GM23338 (cell line): ENCODE data around the gene IHH.

ENCODE experiments used
- CTCF ChIP-seq, 2 experiments: fragments of 200-600 bp in 1 of 2; sonication (generic) in 1 of 2; conservative IDR thresholded peaks; 2 replicates each; pipeline versions ENCODE4 v1.5.1 to v1.6.1; 2016 to 2017; ENCODE audit warnings: antibody characterized with exemption in 2 of 2, low read depth in 2 of 2, mild to moderate bottlenecking in 2 of 2, moderate library complexity in 1 of 2
- EZH2 ChIP-seq: fragments of 200-600 bp; sonication (generic); IDR thresholded peaks from one replicate; pipeline ENCODE4 v1.8.0; 2017; ENCODE audit warnings: antibody characterized with exemption, mild to moderate bottlenecking, low read depth; ENCODE audit not compliant: unreplicated experiment
- EZH2phosphoT487 ChIP-seq: fragments of 200-600 bp; sonication (generic); IDR thresholded peaks from one replicate; pipeline ENCODE4 v1.8.1; 2018; ENCODE audit warnings: antibody characterized with exemption; ENCODE audit not compliant: unreplicated experiment
- NANOG ChIP-seq: IDR thresholded peaks from 2 replicates; pipeline ENCODE4 v1.6.1; 2016; ENCODE audit warnings: antibody characterized with exemption, borderline replicate concordance
- POLR2AphosphoS5 ChIP-seq: IDR thresholded peaks from 2 replicates; pipeline ENCODE4 v1.6.1; 2016; ENCODE audit warnings: antibody characterized with exemption, low read depth
- ZNF114 ChIP-seq: fragments of 250-450 bp; sonication (Bioruptor Pico); IDR thresholded peaks from 2 replicates; pipeline ENCODE4 v1.5.0; 2020; ENCODE audit warnings: mild to moderate bottlenecking, moderate library complexity
- TF ChIP-seq, protein P1 (sequence below): IDR thresholded peaks from 2 replicates; pipeline ENCODE4 v1.6.1; 2016; ENCODE audit warnings: antibody characterized with exemption

DNA sequence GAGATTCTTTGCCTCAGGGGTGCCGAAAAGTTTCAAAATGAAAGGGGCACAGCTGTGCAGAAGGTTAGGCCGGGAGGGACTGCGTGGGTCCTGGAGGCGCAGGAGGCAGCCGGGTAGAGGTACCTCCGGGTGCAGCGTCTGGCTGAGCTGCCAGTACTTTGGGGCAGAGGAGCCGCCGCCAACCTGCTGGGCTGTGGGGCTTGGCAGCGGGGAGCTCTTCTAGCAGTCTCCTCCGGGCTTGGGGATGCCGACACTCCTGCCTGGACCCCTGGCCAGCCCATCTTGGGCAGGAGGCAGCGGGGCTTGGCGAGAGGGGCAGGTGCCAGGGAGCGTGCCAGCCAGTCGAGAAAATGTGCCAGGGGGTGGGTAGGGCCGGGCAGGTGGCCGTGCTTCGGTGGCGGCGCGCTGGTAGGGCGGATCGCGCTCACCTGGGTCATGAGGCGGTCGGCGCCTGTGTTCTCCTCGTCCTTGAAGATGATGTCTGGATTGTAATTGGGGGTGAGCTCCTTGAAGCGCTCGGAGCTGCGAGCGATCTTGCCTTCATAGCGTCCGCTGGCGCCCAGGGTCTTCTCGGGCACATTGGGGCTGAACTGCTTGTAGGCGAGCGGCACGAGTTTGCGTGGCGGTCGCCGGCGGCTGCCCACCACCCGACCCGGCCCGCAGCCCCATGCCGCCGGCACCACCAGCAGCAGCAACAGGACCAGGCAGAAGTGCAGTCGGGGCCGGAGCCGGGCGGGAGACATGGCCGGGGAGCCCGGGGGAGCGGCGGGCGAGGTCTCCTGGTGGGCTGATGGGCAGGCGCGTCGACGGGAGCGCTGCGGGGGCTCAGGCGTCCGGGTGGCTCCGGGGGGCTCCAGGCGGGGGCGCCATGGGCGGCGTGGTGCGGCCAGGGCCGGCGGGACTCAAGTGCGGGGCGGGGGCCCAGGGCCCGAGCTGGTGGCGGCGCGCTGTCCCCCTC, 717 bp downstream of the IHH start:
- 0 out of 4 replicates have a peak, but pooled peaks of 1 of the 2 experiments have one; percentile 4 for TF ChIP-seq CTCF (conservative IDR thresholded peaks at IDR 0.05; ENCODE audit: low read depth in 2 of 2)
- TF ChIP-seq EZH2, result peak; percentile 95
- no peak for TF ChIP-seq NANOG
- no peak for TF ChIP-seq POLR2AphosphoS5
- TF ChIP-seq, protein P1, sequence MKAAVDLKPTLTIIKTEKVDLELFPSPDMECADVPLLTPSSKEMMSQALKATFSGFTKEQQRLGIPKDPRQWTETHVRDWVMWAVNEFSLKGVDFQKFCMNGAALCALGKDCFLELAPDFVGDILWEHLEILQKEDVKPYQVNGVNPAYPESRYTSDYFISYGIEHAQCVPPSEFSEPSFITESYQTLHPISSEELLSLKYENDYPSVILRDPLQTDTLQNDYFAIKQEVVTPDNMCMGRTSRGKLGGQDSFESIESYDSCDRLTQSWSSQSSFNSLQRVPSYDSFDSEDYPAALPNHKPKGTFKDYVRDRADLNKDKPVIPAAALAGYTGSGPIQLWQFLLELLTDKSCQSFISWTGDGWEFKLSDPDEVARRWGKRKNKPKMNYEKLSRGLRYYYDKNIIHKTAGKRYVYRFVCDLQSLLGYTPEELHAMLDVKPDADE, result no peak
- no peak for TF ChIP-seq ZNF114
- TF ChIP-seq EZH2phosphoT487, result peak; percentile 83
